ENCODE measurements around the gene POLD3. TPM values are rescaled to one million over a fixed set of nuclear protein-coding genes. Genes with fewer than 3 reads are reported as not detected.

POLD3 gene
- total RNA-seq, 4 donors from 2014 or later: 10.1 to 18.0 (median 14.8) TPM

DNA sequence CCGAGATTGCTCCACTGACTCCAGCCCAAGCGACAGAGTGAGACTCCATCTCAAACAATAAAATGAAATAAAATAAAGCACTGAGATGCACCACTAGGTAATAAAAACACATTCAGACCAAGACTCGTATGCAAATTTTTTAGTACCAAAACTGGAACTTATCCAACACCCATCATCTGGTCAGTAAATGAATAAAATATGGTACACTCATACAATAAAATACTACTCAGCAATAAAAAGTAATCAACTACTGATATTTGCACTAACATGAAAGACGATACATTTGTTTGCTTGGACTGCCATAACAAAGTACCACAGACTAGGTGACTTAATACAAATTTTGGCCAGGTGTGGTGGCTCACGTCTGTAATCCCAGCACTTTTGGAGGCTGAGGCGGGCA, 17.8 kb upstream of the POLD3 start:
- TF ChIP-seq, protein P1, sequence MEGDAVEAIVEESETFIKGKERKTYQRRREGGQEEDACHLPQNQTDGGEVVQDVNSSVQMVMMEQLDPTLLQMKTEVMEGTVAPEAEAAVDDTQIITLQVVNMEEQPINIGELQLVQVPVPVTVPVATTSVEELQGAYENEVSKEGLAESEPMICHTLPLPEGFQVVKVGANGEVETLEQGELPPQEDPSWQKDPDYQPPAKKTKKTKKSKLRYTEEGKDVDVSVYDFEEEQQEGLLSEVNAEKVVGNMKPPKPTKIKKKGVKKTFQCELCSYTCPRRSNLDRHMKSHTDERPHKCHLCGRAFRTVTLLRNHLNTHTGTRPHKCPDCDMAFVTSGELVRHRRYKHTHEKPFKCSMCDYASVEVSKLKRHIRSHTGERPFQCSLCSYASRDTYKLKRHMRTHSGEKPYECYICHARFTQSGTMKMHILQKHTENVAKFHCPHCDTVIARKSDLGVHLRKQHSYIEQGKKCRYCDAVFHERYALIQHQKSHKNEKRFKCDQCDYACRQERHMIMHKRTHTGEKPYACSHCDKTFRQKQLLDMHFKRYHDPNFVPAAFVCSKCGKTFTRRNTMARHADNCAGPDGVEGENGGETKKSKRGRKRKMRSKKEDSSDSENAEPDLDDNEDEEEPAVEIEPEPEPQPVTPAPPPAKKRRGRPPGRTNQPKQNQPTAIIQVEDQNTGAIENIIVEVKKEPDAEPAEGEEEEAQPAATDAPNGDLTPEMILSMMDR (IDR thresholded peaks at IDR 0.05; ENCODE audit: low read depth): no peak

DNA sequence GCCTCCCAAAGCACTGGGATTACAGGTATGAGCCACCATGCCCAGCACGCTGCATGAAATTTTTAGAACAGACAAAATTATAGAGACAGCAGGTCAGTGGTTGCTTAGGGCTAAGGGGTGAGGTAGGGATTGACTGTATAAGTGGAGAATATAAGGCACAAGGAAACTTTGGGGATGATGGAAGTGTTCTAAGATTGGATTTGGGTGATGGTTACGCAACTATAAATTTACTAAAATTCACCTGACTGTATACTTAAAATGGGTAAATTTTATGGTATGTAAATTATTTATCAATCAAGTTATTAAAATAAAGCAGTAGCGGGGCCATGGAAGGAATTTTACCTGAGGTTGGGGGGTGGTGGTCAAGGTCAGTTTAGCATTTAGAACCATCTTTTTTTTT, 16.4 kb upstream of the POLD3 start:
- TF ChIP-seq, protein P1 (IDR thresholded peaks at IDR 0.05; ENCODE audit: low read depth): no peak

DNA sequence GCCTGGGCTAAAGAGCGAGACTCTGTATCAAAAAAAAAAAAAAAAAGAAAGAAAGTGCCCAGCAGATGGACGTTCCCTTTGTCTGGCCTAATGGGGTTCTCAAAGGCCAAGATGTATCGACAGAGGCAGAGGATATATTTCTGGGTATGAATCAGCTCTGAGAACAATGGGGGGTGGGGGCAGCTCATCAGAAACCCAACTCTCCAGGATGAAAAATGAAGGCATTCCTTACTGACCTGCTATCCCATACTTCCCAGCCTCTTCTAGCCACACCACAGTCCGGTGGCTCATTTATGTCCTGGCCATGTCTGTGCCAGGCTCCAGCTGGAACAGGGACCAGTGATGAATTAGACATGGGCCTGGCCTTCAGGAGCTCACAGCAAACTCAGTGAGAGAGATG, 15.2 kb upstream of the POLD3 start:
- TF ChIP-seq, protein P1 (IDR thresholded peaks at IDR 0.05; ENCODE audit: low read depth): no peak

DNA sequence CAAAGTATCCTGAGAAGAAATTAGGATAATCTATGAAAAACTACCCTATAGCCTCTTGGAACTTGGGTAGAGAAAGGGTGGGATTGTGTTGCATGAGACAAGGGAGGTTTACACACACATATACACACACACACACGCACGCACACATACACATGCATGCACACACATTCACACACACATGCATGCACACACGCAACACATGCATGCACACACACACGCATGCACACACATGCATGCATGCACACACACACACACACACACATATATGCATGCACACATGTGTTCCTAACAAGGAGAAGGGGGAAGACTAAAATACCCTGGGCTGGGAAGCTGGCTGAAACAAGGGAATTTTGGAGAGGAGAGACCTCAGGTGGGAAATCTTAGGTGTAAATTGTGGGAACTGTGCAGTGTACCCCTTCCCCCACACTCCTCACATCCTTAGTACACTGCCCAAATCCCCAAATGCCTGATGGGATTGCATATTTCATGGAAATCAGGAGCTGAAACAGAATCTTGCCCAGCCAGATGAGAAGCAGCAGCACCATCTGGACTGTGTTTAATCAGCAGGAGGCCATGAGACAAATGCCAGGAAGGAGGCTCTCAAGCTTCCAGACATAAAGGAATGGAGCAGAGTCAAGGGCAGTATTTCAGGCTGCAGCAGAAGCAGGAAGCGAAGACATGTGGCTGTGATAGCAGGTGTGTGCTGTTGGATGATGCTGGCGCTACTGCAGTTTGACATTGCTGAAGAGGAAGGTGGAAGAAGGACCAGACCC, 14.6 kb upstream of the POLD3 start:
- TF ChIP-seq, protein P1 (IDR thresholded peaks at IDR 0.05; ENCODE audit: low read depth): no peak

DNA sequence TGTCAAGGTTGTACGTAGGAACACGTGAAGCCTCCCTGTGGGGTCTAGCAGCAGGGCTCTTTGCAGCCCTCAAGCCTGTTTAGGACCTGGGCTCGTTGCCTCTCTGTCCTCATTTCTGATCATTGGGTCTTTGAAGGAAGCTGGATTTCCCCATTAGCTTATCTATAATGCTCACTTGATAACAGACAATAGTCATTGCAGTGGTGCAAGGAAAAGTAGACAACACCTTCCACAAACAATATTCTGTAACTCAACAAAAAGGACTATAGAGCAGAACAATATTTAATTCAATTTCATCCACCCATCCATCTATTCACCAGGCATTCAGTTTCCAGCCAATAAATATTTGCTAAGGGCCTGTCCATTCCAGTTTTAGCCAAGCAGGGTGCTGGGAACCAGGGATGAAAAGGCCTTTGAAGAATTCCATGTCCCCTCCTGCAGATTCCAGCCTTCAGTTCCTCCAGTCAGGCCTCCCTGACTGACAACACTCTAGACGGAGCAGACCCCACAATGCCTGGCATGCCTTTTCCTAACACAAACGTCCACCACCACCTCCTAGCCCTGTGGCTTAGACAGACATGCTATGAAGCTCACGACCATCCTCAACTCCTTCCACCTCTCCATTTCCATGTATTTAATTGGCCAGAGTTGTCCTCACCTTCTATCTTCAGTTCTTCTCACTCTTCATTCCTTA, 12.7 kb upstream of the POLD3 start:
- TF ChIP-seq, protein P1 (IDR thresholded peaks at IDR 0.05; ENCODE audit: low read depth): no peak

DNA sequence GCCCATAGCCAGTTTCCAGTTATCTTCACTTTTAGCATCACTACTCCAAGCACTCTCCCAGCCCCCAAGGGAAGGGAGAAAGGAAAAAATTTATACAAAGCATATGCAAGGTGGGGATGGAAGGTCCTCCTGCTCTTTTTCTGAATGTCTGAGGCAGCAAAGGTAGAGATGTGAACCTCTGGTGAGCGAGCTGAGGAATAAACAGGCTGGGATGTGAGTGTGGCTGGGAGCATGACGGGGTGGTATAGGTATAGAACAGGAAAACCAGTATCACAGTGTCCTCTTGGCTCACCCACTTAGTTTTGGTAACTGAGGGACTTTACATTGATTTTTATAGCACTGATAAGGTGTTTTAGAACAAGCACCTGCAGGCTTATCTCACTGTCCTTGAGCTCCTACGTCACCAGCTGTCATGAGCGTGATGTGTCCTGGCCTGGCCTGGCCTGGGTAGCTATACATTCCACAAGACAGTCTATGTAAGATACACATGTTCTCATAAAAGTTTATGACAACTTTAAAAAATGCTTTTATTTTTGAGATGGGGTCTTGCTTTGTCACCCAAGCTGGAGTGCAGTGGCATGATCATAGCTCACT, 10.3 kb upstream of the POLD3 start:
- TF ChIP-seq, protein P1 (IDR thresholded peaks at IDR 0.05; ENCODE audit: low read depth): no peak

DNA sequence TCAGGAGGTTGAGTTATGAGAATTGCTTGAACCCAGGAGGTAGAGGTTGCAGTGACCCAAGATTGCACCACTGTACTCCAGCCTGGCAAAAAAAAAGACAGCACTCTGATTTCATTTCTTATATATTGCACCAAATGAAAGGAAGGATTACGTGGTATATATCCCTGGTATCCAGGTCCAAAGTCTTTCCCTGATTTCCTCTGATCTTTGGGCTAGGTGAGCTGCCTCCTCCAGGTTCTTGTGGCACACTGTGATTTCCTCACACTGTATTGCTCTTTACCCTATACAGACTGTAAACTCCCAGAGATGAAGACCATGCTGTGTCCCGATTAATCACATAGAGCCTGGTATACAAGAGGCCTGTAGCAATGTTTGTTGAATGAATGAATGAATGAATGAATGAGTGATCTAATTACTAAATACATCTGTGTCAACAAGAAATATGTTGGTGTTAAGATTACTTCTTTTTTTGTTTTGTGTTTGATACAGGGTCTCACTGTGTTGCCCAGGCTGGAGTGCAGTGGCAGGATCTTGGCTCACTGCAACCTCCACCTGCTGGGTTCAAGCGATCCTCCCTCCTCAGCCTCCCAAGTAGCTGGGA, 9.3 kb upstream of the POLD3 start:
- TF ChIP-seq, protein P1 (IDR thresholded peaks at IDR 0.05; ENCODE audit: low read depth): no peak

All from subcutaneous adipose tissue (tissue), 4 donors.